EH (cell line): ENCODE data around the gene TRIM8.
"Not testable (repeated sequence)": the region's sequence is repeated elsewhere in the genome, so short reads cannot be mapped to it uniquely, and the experiment has no call there.

Experiments
- DNase-seq: peaks from one replicate; pipeline ENCODE4 v3.0.0-alpha.2; 2015; ENCODE audit warnings: low read depth

TRIM8 gene

GRCh38 chr10:102670871-102671434 is 26.7 kb downstream of the TRIM8 start:
- DNase-seq: no peak

- no peak for DNase-seq
Observed at GRCh38 chr10:102673236-102673818, 29.0 kb downstream of the TRIM8 start.

GRCh38 chr10:102673819-102674511 is 29.7 kb downstream of the TRIM8 start:
- peak; percentile 86 for DNase-seq

GRCh38 chr10:102674566-102674965 is 30.3 kb downstream of the TRIM8 start:
- no peak for DNase-seq

DNA sequence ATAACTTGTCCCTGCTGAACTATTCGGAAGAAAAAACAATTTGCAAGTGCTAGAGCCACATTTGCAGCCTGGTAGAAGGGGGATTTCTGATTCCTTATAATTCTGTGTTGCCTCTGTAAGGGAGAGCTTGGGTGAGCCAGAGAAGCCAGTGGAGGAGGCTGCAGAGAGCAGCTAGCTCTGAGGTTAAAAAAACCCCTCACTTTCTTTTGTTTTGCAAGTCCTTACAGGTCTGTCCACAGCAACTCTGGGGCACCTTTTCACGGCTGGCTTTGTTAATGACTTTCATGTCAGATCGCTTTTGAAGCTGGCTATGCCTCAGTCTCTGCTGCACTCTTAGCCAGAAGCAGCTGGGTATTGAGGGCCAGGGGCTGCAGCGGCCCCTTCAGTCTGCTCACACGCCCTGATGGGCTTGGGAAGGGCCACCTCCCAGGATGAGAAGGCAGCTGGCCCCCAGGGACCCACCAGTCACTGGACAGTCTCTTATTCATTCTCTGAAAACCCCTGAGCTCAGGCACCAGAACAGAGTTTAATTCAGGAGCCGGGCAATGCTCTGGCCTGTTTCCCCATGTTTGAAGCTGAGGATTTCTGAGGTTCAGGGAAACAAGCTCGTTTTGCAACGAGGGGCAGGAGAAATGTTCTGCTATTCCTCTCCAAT is 30.9 kb downstream of the TRIM8 start:
- no peak for DNase-seq

GRCh38 chr10:102675666-102676533 is 31.6 kb downstream of the TRIM8 start:
- peak; percentile 99 for DNase-seq

GRCh38 chr10:102676534-102677315 is 32.4 kb downstream of the TRIM8 start:
- no peak for DNase-seq

- DNase-seq: no peak
Observed at GRCh38 chr10:102677331-102678067, 33.2 kb downstream of the TRIM8 start.

DNA sequence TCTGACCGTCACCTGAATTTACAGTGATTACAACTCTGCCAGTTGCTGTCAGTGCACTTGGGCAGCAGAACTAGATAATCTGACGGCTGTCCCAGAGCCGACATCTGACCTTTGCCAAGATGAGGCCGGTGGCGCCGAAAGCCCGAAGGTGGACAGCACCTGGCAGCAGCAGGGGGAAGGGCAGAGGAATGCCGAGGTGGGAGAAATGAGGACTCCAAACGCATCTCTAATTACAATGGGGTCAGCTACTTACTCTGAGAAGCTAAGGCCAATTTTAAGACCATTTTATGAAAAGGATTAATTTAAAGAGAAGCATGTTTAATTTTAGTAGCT is 33.8 kb downstream of the TRIM8 start:
- DNase-seq: no peak

DNA sequence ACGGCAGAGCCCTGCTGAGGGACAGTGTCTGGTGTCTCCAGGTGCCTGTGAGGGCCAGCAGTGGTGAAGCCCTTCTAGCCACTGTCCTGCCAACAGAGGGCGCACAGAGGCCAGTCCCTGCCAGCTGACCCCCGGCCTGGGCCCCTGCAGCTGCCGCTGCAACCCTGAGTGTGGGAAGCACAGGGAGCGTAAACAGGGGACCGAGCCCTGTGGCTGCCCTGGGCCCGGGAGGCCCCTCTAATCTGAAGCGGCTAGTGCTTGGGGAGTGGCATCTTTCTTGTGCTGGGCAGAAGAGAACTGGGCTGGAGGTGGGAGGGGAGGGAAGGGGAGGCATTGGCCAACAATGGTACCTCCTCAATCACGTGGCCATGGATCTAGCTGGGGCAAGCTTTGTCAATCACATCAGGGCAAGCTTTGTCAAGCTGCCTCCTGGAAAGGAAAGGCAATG is 34.6 kb downstream of the TRIM8 start:
- DNase-seq: peak; percentile 60

DNA sequence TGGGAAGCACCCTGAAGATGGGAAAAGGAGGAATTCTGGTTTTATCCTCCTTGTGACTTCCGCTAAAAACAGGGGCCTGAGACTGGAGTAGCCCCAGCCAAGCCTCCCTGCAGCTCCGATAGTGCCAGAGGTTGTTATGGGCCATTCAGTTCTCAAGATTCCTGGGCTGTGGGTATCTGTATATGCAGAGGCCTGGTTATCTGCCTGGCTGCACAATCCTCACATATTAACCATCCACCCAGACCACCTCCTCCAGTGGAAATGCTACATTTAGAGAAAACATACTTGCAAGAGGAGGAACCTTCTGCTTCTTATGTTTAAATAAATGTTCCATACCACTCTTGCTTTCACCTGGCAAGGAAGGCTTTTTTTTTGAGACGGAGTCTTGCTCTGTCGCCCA is 35.3 kb downstream of the TRIM8 start:
- no peak for DNase-seq

DNA sequence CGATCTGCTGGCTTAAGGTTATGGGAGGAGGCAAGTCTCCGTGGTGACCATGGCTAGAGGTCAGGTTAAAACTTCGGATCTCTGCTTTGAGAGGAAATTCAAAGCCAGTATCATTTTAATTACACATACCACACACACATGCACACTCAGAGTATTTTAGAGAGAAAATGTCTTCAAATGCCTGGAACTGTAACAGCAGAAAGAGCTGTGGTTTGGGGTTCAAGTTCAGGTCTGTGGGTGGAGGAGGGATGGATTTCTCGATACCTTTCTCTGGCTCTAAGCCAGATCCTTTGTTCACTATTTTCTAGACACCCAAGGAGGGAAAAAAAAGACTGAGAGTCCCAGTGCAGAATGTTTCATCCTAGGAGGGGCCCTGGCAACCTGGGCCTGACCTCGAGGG is 37.4 kb downstream of the TRIM8 start:
- DNase-seq: no peak

GRCh38 chr10:102682416-102682815 is 38.1 kb downstream of the TRIM8 start:
- no peak for DNase-seq

GRCh38 chr10:102682981-102683380 is 38.7 kb downstream of the TRIM8 start:
- DNase-seq: no peak

DNA sequence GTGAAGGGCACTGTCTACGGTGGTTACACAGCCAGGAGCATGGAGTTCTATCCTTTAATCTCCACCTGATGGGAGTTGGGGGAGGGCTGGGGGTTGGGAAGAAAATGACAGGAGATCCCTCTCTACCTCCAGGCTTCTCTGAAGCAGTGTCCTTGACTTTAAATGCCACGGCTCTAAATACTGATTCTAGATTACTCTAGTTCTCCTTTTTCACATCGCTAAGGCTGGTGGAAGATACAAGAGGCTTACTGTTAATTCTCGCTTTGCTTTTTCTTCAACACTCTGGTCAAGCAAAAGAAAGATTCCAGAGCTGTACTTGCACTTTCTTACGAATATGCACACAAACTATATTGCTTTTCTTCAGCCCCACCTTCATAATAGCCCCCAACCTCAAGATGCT is 39.5 kb downstream of the TRIM8 start:
- DNase-seq: no peak

DNA sequence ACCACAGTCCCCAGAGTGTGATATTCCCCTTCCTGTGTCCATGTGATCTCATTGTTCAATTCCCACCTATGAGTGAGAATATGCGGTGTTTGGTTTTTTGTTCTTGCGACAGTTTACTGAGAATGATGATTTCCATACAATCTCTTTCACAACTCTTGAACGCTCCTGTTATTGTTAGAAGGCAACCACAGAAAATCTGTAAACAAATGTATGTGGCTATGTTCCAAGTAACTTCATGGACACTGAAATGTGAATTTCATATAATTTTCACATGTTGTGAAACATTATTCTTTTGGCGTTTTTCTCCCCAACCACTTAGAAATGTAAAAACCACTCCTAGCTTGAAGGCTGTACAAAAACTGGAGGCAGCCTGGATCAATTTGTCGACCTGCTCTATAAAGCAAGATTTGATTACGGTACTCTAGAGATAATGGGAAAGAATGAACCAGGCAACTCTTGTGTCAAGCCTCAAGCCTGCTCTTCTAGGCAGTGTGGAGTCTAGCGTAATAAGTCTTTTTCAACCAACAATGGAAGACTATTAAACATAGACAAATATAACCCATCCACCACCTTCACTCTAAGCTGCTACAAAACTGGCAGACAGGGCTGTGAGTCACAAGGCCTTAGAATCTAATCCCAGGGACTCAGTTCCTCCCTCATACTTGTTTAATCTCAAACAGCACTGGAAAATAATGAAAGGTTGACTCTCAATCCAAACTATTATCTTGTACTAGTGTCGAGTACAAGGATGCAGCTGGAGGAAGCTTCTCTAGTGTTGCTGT is 47.2 kb downstream of the TRIM8 start:
- no peak for DNase-seq

DNA sequence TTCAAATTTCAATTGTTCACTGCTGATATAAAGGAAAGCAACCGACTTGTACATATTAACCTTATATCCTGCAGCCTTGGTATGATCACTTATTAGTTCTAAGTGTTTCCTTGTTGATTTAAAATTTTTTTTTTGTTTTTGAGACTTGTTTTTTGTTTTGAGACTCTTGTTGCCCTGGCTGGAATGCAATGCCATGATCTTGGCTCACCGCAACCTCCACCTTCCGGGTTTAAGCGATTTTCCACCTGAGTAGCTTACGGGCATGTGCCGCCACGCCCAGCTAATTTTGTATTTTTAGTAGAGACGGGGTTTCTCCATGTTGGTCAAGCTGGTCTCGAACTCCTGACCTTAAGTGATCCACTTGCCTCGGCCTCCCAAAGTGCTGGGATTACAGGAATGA is 51.1 kb downstream of the TRIM8 start:
- DNase-seq: not testable (repeated sequence)

DNA sequence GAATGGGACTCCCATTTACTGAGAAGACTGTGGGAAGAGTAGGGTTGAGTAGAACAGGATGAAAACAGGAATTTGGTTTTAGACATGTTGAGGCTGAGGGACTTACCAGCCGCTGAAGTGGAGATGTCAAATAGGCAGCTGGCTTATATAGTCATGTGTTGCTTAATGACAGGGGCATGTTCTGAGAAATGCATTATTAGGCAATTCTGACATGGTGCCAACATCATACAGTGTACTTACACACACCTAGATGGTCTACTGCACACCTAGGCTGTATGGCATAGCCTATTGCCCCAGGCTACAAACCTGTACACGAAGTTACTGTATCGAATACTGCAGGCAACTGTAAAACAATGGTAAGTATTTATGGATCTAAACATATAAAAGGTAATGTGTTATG is 52.5 kb downstream of the TRIM8 start:
- no peak for DNase-seq

DNA sequence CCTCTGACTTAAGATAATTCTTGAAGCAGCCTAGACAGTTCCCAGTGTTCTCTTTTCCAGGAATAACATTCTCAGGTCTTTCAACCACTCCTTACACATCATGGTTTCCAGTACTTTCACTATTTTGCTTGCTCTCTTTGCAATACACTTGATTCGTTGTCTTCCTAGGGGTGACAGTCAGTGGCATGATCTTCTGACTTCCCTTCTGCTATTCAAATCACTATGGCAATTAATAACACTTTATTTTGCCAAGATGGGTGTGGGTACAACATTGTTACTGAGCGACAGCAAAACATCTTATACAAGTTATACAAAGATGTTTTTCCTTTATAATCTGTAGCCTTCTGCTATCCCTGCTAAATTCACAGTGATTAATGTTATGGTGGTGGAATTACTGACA is 54.6 kb downstream of the TRIM8 start:
- no peak for DNase-seq

- DNase-seq: no peak
Observed at GRCh38 chr10:102701272-102701671, 57.0 kb downstream of the TRIM8 start.
